DOHH2 (cell line): ENCODE measurements around the gene BCOR.
A peak's percentile ranks its signal among the peaks of the same experiment; 100 is the strongest.

Experiments used
- H3F3A ChIP-seq: fragments of 200-600 bp; sonication (generic), shearing (Covaris generic); 2 replicates; pipeline ENCODE4 v1.6.0; 2016; ENCODE audit warnings: antibody characterized with exemption, mild to moderate bottlenecking; ENCODE audit not compliant: control insufficient read depth, insufficient read depth
- H3K27ac ChIP-seq: fragments of 200-600 bp; sonication (generic); 2 replicates; pipeline ENCODE4 v1.5.1; 2014; ENCODE audit warnings: low read depth, mild to moderate bottlenecking, low read length, moderate library complexity
- H3K27me3 ChIP-seq: fragments of 200-600 bp; sonication (generic); 2 replicates; pipeline ENCODE4 v1.6.1; 2014; ENCODE audit warnings: mild to moderate bottlenecking, low read length, mixed read lengths; ENCODE audit not compliant: control insufficient read depth
- H3K36me3 ChIP-seq: fragments of 200-600 bp; sonication (generic); 2 replicates; pipeline ENCODE4 v1.6.1; 2014; ENCODE audit warnings: mild to moderate bottlenecking, low read length, moderate library complexity, mixed read lengths; ENCODE audit not compliant: control insufficient read depth
- H3K4me1 ChIP-seq: fragments of 200-600 bp; sonication (generic); 2 replicates; pipeline ENCODE4 v1.6.1; 2014; ENCODE audit warnings: mild to moderate bottlenecking, low read length, mixed read lengths; ENCODE audit not compliant: control insufficient read depth
- H3K4me2 ChIP-seq: fragments of 200-600 bp; sonication (generic); 2 replicates; pipeline ENCODE4 v1.6.0; 2014; ENCODE audit warnings: mild to moderate bottlenecking, low read length, moderate library complexity
- H3K4me3 ChIP-seq: fragments of 200-600 bp; sonication (generic); 2 replicates; pipeline ENCODE4 v1.5.1; 2014; ENCODE audit warnings: mild to moderate bottlenecking, low read length, mixed read lengths
- H3K79me2 ChIP-seq: fragments of 200-600 bp; sonication (generic); 2 replicates; pipeline ENCODE4 v1.6.1; 2014; ENCODE audit warnings: mild to moderate bottlenecking, low read length, mixed read lengths; ENCODE audit not compliant: control insufficient read depth
- H3K9me2 ChIP-seq: fragments of 200-600 bp; sonication (generic); replicated peaks from 2 replicates; pipeline ENCODE4 v1.6.1; 2014; ENCODE audit warnings: mild to moderate bottlenecking, low read length, mixed read lengths; ENCODE audit not compliant: control insufficient read depth
- H3K9me3 ChIP-seq: fragments of 200-600 bp; sonication (generic); 2 replicates; pipeline ENCODE4 v1.6.1; 2014; ENCODE audit warnings: antibody characterized with exemption, low read length, mixed read lengths; ENCODE audit not compliant: control insufficient read depth, insufficient read depth
- H4K20me1 ChIP-seq: fragments of 200-600 bp; sonication (generic); 2 replicates; pipeline ENCODE4 v1.6.0; 2014; ENCODE audit warnings: low read depth, mild to moderate bottlenecking, antibody characterized with exemption, low read length, moderate library complexity; ENCODE audit not compliant: control insufficient read depth, insufficient read depth
- CTCF ChIP-seq: fragments of 200-600 bp; sonication (generic); IDR thresholded peaks from one replicate; pipeline ENCODE4 v1.5.1; 2014; ENCODE audit warnings: antibody characterized with exemption, mild to moderate bottlenecking, low read depth, low read length; ENCODE audit not compliant: poor library complexity, severe bottlenecking
- EZH2phosphoT487 ChIP-seq: fragments of 200-600 bp; sonication (generic); IDR thresholded peaks from 2 replicates; pipeline ENCODE4 v1.6.1; 2017; ENCODE audit warnings: borderline replicate concordance, mild to moderate bottlenecking, antibody characterized with exemption, low read length, moderate library complexity, mixed read lengths

Gene BCOR

DNA sequence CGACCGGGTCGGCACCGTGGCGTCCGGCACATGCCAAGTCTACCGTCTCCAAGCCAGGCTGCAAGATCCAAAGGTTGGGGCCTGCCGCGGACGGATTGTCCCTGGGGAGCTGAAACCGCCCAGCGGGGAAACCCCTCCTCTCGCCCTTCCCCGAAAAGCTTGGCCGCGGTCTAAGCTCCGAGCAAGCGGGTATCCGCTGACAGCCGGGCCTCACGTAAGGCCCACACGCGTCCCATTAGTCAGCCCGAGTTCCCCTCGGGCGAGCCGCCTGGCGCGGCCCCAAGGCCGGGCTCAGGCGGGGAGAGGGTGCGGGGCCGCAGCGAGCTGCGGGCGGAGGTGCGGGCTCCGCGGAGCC, 6.8 kb upstream of the BCOR start:
- H3K4me2 ChIP-seq: peak overlapping the region; percentile 85
- H3K4me3 ChIP-seq: peak overlapping the region; percentile 79
- H3K36me3 ChIP-seq: no peaks in the 10 kb centered on the region
- H3K9me3 ChIP-seq: no peaks in the 10 kb centered on the region
- TF ChIP-seq EZH2phosphoT487: no peak
- no peak for TF ChIP-seq CTCF
- peaks cover 17% of the 10 kb centered on the region for H3K79me2 ChIP-seq
- H3F3A ChIP-seq: peaks cover 16% of the 10 kb centered on the region
- peaks cover 73% of the 10 kb centered on the region for H3K4me1 ChIP-seq
- no peaks in the 10 kb centered on the region for H3K9me2 ChIP-seq
- H3K27ac ChIP-seq: peak overlapping the region; percentile 80
- peaks cover 6% of the 10 kb centered on the region for H3K27me3 ChIP-seq
- H4K20me1 ChIP-seq: no peaks in the 10 kb centered on the region

GRCh38 chrX:40103565-40104323, 6.0 kb upstream of the BCOR start:
- Histone ChIP-seq H3K27me3 (peaks cover 6% of the 10 kb centered on the region), H3K4me1 (peaks cover 77% of the 10 kb centered on the region), H3K9me3 (no peaks in the 10 kb centered on the region), H3K27ac (no peak overlapping the region), H3F3A (peaks cover 20% of the 10 kb centered on the region), H3K4me2 (peak overlapping the region; percentile 85), H3K9me2 (no peaks in the 10 kb centered on the region), H4K20me1 (no peaks in the 10 kb centered on the region), H3K36me3 (no peaks in the 10 kb centered on the region), H3K79me2 (peaks cover 17% of the 10 kb centered on the region), H3K4me3 (peak overlapping the region; percentile 79; the same call in 1 of the 2 replicates)
- TF ChIP-seq EZH2phosphoT487 (no peak), CTCF (no peak)

GRCh38 chrX:40102393-40103381, 4.9 kb upstream of the BCOR start:
- Histone ChIP-seq H3K27me3 (peaks cover 4% of the 10 kb centered on the region), H3K9me2 (no peaks in the 10 kb centered on the region), H3F3A (peaks cover 20% of the 10 kb centered on the region), H3K4me1 (peaks cover 66% of the 10 kb centered on the region), H3K27ac (no peak overlapping the region), H3K4me2 (peak overlapping the region; percentile 88; the same call in 1 of the 2 replicates), H3K79me2 (peaks cover 17% of the 10 kb centered on the region), H3K4me3 (no peak overlapping the region), H3K9me3 (no peaks in the 10 kb centered on the region), H4K20me1 (no peaks in the 10 kb centered on the region), H3K36me3 (no peaks in the 10 kb centered on the region)
- TF ChIP-seq CTCF (no peak), EZH2phosphoT487 (no peak)
